HG02938 (cell line): ENCODE measurements around the gene MMP12.

ENCODE experiments used
- ATAC-seq: cut with Tn5 transposase; IDR thresholded peaks from one replicate; pipeline ENCODE4 v1.9.1; 2021; ENCODE audit warnings: mild to moderate bottlenecking, moderate library complexity; ENCODE audit not compliant: unreplicated experiment

The MMP12 gene

DNA sequence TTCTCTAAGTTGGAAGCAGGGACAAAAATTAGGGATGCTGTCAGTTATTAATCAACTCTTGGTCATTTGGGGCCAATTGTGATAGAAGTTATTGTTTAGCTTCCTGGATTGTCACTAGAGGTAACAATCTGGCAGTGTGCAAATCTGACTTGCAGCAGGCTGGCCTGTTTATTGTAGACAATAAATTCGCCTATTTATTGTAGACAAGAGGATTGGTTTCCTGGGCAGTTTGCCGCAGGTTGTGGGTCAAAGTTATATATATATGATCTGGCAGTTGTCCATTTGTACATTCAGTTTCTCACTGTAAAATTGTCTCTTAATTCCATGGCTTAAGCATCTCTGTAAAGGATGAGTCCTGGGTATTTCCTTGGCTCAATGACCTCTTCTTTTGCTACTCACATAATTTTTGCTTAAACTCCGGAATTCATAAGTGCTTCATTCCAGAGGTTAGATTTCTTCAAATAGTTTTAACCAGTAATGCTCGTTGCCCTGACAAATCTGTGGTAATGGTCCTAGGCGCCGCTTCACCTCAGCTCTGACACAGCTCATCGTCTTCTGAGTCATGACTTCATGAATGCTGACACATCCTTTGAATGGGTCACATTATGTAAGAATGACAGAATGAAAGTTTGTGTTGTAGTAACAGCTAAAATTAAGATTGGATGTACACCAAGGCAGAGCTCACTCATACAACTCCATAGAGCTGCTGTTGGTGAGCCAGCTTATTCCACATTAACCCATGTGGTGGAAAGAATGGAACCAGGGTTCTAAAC is 23.6 kb downstream of the MMP12 start:
- ATAC-seq = no peak

DNA sequence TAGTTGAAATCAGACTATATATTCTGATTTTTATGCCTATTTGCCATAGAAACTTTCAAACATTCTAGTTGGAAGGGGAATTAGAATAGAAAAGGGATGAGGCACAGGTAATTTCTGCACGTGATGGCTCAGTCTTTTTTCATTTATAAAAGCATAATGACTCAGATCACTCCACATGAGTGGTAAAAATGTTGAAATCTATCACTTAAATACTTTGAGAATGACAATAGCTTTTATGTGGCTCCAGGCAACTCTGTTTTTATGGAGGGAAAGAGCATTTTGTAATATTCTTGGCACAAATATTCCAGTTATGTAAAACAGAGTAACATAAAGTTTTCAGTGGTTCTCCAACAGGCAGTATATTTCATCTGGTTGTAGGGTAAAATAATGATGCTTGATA is 25.5 kb downstream of the MMP12 start:
- ATAC-seq = no peak

- no peak for ATAC-seq
Observed at GRCh38 chr11:102846292-102846691, 28.5 kb downstream of the MMP12 start.

DNA sequence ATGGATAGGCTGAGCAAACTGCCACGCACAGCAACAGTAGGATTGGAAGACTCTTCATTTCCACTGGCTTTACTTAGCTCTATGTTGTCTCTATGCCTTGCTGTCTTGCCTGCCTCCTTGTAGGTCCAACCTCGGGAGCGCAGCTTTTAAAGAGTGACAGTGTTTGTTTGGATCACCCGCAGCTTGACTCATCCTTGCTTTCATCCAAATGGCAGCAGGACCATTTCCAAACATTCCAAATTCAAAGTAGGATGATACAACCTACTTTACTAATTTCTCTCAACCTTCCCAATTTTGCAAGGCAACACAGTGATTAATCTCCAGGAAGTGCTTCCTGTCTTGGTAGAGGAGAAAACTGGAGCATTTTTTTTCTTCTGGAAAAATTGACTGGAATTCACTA is 31.3 kb downstream of the MMP12 start, which contains the start of gene MMP3:
TSS of gene MMP3 (minus strand) at position 121 of the 400 bp plus-strand sequence. CDS start at position 58, 63 bp downstream.
- no peak for ATAC-seq

DNA sequence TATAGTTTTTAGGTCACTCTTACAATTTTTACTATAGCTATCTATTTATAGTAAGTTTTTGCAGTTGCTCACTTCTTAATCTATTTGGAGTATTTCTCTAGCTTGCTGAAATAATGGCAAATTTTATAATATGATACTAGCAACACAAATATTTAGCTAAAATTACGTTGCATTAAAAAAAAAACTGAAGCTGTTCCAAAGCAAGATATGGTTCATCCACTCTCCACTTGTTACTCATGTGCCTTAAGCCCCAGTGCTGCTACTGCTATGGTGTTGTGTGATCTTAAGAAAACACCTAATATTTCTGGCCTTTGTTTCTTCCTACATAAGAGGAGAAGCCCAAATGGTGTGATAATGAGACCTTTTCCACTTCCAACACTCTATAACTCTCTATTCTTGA is 31.9 kb downstream of the MMP12 start:
- ATAC-seq = no peak

GRCh38 chr11:102840018-102840417 is 34.8 kb downstream of the MMP12 start:
- ATAC-seq = no peak

GRCh38 chr11:102837646-102838045 is 37.1 kb downstream of the MMP12 start:
- ATAC-seq = no peak

DNA sequence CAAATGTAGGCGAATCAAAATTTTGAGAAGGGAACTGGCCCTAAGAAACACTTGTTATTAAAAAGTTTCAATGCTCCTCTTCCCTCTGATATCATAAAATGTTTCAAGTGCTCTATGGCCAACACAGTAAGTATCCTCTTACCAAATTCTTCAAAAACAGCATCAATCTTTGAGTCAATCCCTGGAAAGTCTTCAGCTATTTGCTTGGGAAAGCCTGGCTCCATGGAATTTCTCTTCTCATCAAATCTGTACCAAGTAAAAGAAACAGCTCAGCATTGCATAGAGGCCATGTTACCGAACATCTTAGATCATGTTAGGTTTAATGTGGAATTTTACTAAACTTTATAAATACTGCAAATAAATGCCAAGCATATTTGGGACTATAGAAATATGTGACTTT is 37.6 kb downstream of the MMP12 start:
- ATAC-seq = no peak

DNA sequence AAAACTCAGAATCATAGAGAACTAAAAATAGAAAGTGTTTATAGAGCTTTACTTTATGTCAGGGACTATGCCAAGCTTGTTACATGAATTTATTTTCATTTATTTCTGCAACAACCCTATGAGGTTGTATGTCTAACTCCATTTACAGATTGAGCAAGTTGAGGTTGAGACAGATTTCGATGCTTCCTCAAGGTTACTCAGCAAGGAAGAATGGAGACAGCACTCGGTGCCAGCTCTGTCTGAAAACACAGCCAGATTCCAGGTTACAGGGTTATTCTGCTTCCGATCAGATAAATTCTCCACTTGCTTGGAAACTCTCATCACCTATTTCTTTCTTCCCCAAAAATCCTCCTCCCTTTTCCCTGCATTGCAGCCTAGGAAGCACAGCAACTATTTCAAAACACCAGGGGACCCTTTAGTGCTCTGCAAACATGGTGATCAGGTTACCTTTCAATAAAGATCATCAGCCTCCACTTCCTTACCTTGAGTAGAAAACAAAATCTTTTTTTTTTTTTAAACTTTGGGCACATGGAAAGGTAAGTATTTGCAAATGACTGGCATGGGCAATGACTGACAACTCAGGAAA is 38.4 kb downstream of the MMP12 start:
- no peak for ATAC-seq

- no peak for ATAC-seq
Observed at GRCh38 chr11:102833731-102834130, 41.1 kb downstream of the MMP12 start.

GRCh38 chr11:102832612-102833011 is 42.2 kb downstream of the MMP12 start:
- ATAC-seq = no peak

GRCh38 chr11:102831489-102832440 is 43.0 kb downstream of the MMP12 start:
- no peak for ATAC-seq

- no peak for ATAC-seq
Observed at GRCh38 chr11:102831128-102831488, 43.7 kb downstream of the MMP12 start.

DNA sequence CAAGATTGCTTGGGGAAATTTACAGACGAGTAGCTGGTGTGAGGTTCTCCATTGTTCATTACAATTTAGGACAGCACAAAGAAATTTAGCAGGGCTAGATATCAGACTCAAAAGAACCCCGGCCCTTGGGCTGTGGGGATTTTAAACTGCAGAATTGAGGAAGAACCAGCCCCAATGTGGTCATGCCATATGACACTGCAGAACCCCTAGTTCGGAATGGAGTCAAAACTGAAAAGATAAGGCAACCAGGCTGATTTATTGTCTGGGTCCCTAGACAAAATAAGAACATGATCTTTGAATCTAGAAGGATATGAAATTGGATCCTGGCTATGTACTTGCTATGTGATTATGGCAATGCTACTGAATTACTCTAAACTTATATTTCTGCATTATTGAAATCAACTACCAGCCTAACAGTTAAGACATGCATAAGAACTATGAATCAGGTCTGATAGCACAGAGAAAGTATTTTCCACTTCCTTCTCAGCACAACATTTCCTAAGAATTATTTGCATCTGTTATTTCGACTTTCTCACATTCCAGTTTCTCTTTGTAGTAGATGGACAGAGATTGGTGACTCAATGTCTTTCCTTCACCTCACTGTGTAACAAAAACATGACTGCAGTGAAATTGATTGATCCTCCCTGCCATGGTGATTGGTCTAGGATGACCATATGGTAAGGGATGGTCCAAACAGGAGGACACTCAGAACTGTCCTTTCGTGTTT is 44.6 kb downstream of the MMP12 start:
- no peak for ATAC-seq

- ATAC-seq = no peak
Observed at GRCh38 chr11:102829316-102830000, 45.3 kb downstream of the MMP12 start.

GRCh38 chr11:102824556-102824955 is 50.2 kb downstream of the MMP12 start:
- no peak for ATAC-seq

GRCh38 chr11:102819491-102819890 is 55.3 kb downstream of the MMP12 start:
- ATAC-seq = no peak

- no peak for ATAC-seq
Observed at GRCh38 chr11:102813484-102813883, 61.3 kb downstream of the MMP12 start.
